ENCODE data around the gene MYO7A.

DNA sequence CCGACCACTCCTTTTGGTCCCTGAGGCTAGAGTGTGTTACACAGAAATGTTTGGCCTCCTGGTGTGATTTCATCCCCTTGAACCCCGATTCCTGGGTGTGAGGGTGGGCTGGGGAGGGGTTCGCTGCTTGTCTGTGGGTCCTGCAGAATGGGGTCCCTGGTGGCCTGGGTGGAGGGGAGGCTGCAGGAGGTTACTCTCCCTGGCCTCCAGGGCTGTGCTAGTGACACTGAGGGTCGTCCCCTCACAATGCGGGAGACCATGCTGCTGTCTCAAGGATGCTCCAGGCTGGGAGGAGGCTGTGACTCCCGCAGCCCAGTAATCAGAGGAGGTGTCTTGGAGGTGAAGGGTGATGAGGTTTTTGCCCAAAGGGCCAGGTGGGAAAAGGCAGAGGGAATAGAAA lies 42.4 kb upstream of the MYO7A start:
- no peak for TF ChIP-seq CTCF (IDR thresholded peaks at IDR 0.05; ENCODE audit: borderline replicate concordance, extremely low read depth, low read length, poor library complexity, severe bottlenecking)
- TF ChIP-seq EZH2 (IDR thresholded peaks at IDR 0.05; ENCODE audit: borderline replicate concordance, low read depth, low read length, severe bottlenecking): no peak

All from DND-41 (cell line).